Gastrocnemius medialis (tissue), 4 donors: ENCODE data around the gene ISCA1.

Source experiments
- CTCF ChIP-seq, 5 experiments: fragments of 450-650 bp in 3 of 5; fragments of 200-600 bp in 2 of 5; sonication (generic) in 2 of 5; IDR thresholded peaks in 4 of 5; conservative IDR thresholded peaks in 1 of 5; 1 replicate in 4 of 5; 2 replicates in 1 of 5; pipeline ENCODE4 v1.5.1; 2016 to 2019; ENCODE audit warnings: antibody characterized with exemption in 5 of 5, mild to moderate bottlenecking in 3 of 5, moderate library complexity in 3 of 5
- POLR2A ChIP-seq, 2 donors: fragments of 450-650 bp; IDR thresholded peaks; one replicate each; pipeline ENCODE4 v1.6.1; 2017; ENCODE audit warnings: antibody characterized with exemption in 2 of 2, mild to moderate bottlenecking in 2 of 2, moderate library complexity in 2 of 2

GRCh38 chr9:86256653-86257052 lies 25.7 kb downstream of the ISCA1 start:
- TF ChIP-seq POLR2A (IDR thresholded peaks at IDR 0.05) = no peak
- no peak for TF ChIP-seq CTCF (IDR thresholded peaks at IDR 0.05 in 4 of 5, conservative IDR thresholded peaks at IDR 0.05 in 1 of 5)
